Stimulated activated CD8-positive, alpha-beta memory T cell treated with anti-CD3 and anti-CD28 coated beads, Interleukin-4, amount 100 ng/mL, for 1 hour (primary cell): ENCODE results near the gene NOL7.

ENCODE experiments used
- DNase-seq, 2 donors: peaks; one replicate each; pipeline ENCODE4 v3.0.0-alpha.2; 2020; ENCODE audit warnings: low read depth in 2 of 2, low spot score in 1 of 2

NOL7 gene

DNA sequence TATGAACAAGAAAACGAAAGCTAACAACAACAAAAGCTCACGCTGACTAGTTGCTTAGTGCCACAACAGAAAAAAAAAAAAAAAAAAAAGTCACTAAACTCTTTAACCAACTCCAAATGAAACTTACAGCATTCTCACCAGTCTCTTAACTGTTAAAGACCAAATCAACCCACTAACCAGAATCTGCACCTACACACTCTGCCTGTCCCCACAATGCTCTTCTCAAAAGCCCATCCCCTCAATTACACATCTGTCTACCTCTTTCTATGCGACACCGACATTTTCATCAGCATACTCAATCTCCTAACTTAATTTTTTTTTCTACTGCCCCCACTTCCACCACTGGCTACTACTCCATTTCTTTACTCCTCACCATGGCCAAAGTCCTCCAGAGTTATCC lies 34.3 kb downstream of the NOL7 start:
- no peak for DNase-seq

DNA sequence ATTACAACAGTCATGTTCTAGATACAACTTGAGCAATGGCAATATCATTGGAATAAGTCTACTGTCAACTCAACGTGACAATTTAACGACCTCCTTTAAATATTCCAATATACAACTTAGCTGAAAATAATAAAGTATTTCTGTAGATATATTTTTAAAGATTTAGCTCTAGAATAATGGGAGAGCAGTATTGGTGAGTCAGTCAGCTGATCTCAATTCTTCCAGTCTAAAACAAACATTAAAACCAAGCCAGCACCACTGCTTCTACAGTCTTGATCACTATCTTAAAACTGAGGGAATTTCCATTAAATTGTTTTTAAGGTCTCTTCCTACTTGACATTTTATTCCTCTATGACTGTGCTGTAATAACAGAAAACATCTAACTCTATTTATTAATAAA lies 38.2 kb downstream of the NOL7 start:
- DNase-seq: no peak

DNA sequence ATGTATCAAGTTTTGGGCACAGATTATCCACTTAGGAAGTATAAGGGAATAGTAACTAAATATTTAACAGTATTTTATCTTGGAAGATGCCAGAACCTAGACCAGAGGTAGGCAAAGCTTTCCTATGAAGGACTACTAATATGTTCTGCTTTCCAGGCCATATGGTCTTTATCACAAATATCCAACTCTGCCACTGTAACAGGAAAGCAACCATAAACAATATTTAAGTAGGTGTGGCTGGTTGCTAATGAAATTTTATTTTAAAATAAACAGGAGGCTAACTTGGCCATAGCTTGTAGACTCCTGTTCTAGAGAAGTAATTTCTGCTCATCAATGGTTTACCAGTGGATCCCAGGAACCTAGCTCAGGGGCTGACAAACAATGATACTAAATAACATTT lies 39.4 kb downstream of the NOL7 start:
- no peak for DNase-seq

DNA sequence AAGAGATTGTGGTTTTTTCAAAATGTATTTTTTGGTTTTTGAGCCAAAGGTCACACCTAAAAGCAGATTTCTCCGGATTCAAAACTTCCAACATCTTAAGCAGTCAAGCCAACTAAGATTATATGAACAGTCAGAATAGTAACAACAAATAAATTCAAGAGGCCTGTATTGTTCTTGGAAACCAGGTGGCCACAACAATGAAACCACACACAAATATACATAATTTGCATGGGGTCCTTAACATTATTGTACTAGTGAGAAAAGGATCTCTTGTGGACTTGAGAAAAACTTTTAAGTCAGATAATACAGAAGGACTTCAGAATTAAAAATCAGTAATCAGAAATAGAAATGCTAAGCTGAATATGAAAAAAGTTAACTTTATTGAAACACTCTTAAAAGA lies 40.6 kb downstream of the NOL7 start:
- DNase-seq: no peak

DNA sequence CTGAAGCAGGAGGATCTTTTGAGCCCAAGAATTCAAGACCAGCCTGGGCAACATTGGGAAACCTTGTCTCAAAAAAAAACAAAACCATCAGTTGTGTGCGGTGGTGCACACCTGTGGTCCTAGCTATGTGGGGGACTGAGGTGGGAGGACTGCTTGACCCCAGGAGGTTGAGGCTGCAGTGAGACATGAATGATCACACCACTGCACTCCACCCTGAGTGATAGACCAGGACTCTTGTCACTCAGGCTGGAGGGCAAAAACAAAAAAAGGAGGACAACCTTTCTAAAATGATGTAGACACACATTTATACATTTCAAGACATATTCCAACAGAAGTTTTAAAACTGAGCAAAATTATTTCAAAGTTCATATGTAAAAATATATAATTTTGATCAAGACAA lies 45.1 kb downstream of the NOL7 start:
- no peak for DNase-seq

DNA sequence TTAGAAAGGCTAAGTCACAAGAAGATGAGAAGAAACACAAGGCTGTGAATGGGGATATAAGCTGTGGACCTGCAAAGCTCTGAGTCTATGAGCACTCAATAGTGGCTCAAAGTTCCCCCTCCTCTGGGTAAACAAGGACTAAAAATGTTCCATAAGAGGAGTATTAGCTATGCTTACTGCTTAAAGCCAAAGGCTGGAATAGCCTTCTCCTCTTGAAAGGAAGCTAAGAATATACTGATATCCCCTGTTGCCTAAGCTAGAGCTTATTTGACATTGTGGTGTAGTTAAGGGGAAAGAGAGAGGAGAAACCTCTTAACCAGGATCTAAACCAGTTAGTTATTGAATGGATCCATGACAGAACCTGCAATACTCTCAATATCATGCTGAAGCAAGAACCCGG lies 45.8 kb downstream of the NOL7 start:
- DNase-seq: no peak

DNA sequence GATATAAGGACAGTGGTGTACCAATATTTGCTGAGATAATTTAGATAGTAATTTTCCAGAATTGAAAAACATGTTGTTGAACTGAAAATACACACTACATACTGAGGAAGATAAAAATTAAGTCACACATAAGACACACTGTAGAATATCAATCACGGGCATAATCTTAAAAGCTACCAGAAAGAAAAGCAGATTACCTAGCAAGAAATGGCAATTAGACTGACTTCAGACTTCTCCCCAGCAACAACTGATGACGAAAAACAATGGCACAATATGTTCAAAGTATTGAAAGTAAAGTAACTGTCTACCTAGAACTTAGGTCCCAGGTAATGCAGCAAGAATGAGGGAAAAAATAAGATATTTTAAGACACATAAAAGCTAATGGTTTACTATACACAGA lies 46.5 kb downstream of the NOL7 start:
- no peak for DNase-seq

DNA sequence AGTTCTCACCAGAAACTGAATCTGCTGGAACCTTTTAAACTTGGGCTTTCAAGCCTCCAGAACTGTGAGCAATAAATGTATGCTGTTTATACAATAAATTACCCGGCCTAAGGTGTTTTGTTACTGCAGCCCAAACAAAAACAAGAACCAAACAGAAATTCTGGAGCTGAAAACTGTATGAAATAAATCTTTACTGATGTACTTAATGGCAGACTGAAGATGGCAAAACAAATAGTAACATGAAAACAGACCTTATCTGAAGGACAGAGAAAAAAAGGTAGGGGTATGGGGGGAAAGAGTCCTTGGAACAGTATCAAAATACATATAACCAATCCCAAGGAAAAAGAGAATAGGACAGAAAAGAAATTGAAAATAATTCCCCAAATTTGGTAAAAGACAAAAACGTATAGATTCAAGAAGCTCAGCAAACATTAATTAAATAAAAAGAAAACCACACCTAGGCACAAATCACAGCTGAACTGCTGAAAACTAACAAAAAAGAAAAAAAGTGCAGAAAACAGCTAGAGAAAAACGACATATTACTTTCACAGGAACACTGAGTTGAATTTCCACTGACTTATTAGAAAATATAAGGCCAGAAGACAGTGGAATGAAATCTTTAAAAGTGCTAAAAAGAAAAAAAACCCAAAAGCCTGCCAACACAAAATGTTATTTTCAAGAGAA lies 47.7 kb downstream of the NOL7 start:
- no peak for DNase-seq

DNA sequence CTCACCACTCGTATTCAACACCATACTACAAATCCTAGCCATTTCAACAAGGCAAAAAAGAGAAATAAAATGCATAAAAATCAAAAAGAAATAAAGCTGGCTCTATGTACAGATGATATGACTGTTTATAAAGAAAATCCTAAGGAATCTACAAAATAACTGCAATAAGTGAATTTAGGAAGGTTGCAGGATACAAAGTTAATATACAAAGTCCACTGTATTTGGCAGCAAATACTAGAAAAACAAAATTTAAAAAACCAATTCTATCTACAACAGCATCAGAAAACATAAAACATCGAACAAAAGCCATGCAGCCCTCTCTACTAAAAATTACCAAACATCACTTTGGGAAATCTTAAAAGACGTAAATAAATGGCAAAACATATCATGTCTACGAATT lies 48.9 kb downstream of the NOL7 start:
- no peak for DNase-seq

DNA sequence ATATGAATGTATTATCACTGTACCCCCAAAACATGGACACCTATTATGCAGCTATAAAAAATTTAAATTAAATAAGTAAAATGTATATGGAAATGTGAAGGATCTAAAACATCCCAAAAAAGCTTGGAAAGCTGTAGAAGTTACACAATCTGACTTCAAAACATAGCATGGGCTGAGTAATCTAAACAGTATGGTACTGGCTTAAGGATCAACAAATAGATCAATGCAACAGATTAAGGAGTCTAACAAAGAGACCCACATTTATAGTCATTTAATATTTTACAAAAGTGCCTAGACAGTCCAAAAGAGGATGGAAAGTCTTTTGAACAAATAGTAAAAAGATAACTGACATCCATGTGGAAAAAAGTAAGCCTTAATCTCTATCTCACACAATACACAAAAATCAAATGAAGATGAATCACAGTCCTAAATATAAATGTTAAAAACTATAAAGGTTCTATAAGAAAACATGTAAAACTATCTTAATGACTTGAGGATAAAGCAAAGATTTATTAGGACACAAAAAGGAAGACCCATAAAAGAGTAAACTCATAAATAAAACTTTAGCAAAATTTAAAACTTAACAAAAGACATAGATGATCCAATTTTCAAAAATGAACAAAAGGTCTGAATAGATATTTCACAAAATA lies 49.7 kb downstream of the NOL7 start:
- no peak for DNase-seq

DNA sequence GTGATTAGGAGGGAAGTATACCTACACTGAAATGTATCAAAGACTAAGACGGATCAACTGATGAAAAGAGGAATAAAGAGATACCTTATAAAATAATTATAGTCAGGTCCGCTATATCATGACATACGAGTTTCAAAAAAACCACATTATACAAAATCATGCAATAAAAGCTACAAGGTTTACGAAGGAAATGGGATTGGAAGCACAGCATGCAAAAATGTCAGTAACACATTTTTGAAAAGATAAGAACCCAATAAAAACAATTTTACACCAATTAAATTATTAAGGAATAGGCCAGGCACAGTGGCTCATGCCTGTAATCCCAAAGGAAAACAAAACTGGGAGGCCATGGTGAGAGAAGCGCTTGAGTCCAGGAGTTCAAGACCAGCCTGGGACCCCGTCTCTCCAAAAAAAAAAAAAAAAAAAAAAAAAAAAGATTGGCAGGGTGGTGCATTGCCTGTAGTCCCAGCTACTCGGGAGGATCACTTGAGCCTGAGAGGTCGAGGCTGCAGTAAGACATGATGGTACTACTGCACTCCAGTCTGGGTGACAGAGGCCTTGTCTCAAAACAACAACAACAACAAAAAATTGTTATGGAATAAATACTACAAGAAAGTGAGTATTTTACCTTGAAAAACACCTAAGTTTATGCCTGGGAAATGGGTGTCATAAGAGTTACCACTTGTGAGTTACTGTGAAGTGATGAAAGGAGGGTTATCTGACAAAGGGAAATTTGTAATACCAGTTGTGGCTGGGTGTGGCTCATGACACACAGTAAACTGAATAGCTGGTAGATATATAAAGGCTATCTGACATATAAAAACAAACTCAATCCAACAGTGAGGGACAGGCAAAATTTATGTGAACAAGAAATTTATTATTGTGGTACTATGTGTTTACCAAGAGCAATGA lies 51.3 kb downstream of the NOL7 start:
- DNase-seq: no peak

DNA sequence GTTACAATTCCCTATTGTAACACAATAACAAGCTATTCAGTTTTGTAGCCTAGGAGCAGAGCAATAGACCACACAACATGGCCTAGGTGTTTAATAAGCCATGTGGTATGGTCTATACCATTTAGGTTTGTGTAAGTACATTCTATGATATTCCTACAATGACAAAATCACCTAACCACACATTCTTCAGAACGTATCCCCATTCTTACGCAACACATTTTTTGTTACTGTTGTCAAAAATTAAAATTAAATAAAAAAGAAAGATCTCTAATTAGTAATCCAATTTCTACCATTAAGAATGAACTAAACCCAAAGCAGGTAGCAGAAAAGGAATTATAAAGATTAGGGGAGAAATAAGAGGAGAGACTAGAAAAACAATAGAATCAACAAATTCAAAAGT lies 52.5 kb downstream of the NOL7 start:
- no peak for DNase-seq

DNA sequence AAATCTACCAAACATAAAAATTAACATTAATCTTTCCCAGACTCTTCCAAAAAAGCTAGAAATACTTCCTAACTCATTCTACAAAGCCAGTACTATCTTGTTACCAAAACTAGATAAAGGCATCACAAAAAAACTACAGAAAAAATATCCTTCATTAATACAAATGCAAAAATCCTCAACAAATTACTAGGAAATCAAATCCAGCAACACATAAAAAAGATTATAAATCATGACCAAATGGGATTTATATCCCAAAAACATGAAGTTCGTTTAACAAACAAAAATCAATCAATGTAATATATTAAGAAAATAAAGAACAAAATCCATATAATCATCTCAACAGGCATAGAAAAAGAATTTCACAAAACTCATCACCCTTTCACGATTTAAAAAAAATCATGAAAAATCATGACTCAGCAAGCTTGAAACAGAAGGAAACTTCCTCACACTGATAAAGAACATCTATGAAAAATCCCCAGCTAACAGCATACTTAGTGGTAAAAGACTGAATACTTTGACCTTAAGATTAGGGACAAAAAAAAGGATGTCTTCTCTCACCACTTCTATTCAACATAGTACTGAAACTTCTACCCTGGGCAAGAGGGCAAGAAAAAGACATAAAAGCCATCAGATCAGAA lies 53.3 kb downstream of the NOL7 start:
- DNase-seq: no peak

DNA sequence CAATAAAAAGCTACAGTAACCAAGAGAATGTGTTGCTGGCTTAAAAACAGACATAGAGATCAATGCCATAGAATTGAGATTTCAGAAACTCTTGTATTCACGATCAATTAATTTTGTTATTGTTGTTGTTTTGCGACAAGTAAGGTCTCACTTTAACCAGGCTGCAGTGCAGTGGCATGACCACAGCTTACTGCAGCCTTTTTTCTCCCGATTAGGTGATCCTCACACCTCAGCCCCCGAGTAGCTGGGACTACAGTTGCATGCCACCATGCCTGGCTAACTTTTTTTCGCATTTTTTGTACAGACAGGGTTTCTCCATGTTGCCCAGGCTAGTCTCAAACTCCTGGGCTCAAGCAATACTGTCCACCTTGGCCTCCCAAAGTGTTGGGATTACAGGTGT lies 54.3 kb downstream of the NOL7 start:
- no peak for DNase-seq
